Endothelial cell of umbilical vein (primary cell): ENCODE measurements around the gene SLC18B1. TPM values are rescaled to one million over a fixed set of nuclear protein-coding genes. Genes with fewer than 3 reads are reported as not detected.
A peak's percentile ranks its signal among the peaks of the same experiment; 100 is the strongest.

Experiments used
- BruUV-seq: library from RNA; stranded (reverse); fragments of 400-500 nt; replicated peaks from 2 replicates; lab custom pipeline; 2021; lab: Mats Ljungman, UMichigan
- CTCF ChIA-PET: fragments of 300-600, 350-600 bp; sonication (Branson Sonifier 250); formaldehyde crosslinking; loops from one replicate; lab custom pipeline; 2021; ENCODE audit warnings: antibody characterized with exemption, inconsistent platforms; lab: Charles Lee
- POLR2A ChIA-PET: fragments of 300-600, 350-600 bp; sonication (Branson Sonifier 250); formaldehyde crosslinking; loops from one replicate; lab custom pipeline; 2021; ENCODE audit warnings: antibody characterized with exemption, inconsistent platforms; lab: Charles Lee
- DNase-seq: peaks from one replicate; pipeline ENCODE4 v3.0.0-alpha.2; 2011; ENCODE audit warnings: low read depth, low spot score
- FAIRE-seq: peaks from 2 replicates; lab custom pipeline; 2011; peaks lifted over from hg19 to GRCh38; lab: Jason Lieb, UNC
- H2AFZ ChIP-seq: 2 replicates; pipeline ENCODE4 v1.6.0; 2012; ENCODE audit warnings: low read depth, low read length, control low read depth, inconsistent platforms
- H3K27ac ChIP-seq: 2 replicates; pipeline ENCODE4 v1.5.1; 2011; ENCODE audit warnings: low read depth, mild to moderate bottlenecking, control low read depth, low read length, moderate library complexity; ENCODE audit not compliant: insufficient read depth
- H3K27me3 ChIP-seq, 2 experiments: 2 replicates each; pipeline versions ENCODE4 v1.6.0 to v1.6.1; 2011; ENCODE audit warnings: low read length in 2 of 2, mixed read lengths in 1 of 2; ENCODE audit not compliant: control insufficient read depth in 2 of 2, insufficient read depth in 2 of 2
- H3K36me3 ChIP-seq, 2 experiments: 2 replicates in 1 of 2; 3 replicates in 1 of 2; pipeline ENCODE4 v1.5.1; 2011; ENCODE audit warnings: low read length in 2 of 2, mild to moderate bottlenecking in 1 of 2, moderate library complexity in 1 of 2; ENCODE audit not compliant: control insufficient read depth in 2 of 2, insufficient read depth in 2 of 2; ENCODE audit errors: extremely low read depth in 1 of 2
- H3K4me1 ChIP-seq: 3 replicates; pipeline ENCODE4 v1.5.1; 2011; ENCODE audit warnings: mild to moderate bottlenecking, low read length; ENCODE audit not compliant: control insufficient read depth, insufficient read depth; ENCODE audit errors: extremely low read depth
- H3K4me2 ChIP-seq: 2 replicates; pipeline ENCODE4 v1.6.1; 2011; ENCODE audit warnings: low read length, control low read depth, mixed read lengths; ENCODE audit not compliant: insufficient read depth
- H3K4me3 ChIP-seq, 3 experiments: fragments of 200-600 bp in 1 of 3; sonication (generic), shearing (Covaris generic) in 1 of 3; replicated peaks in 1 of 3; 2 replicates each; pipeline ENCODE4 v1.5.1; 2011 to 2016; ENCODE audit warnings: control low read depth in 3 of 3, low read length in 3 of 3, mild to moderate bottlenecking in 2 of 3, inconsistent platforms in 1 of 3, low read depth in 1 of 3, moderate library complexity in 1 of 3; ENCODE audit not compliant: insufficient read depth in 1 of 3
- H3K79me2 ChIP-seq: 2 replicates; pipeline ENCODE4 v1.6.0; 2012; ENCODE audit warnings: low read length, inconsistent platforms; ENCODE audit not compliant: control insufficient read depth, insufficient read depth
- H3K9ac ChIP-seq: replicated peaks from 2 replicates; pipeline ENCODE3; 2011; ENCODE audit warnings: low read length, control low read depth; ENCODE audit not compliant: insufficient read depth; ENCODE audit errors: extremely low read depth
- H3K9me1 ChIP-seq: replicated peaks from 3 replicates; pipeline ENCODE4 v1.6.0; 2011; ENCODE audit warnings: mild to moderate bottlenecking, low read length; ENCODE audit not compliant: control insufficient read depth, insufficient read depth; ENCODE audit errors: extremely low read depth
- H3K9me3 ChIP-seq: replicated peaks from 2 replicates; pipeline ENCODE4 v1.5.1; 2012; ENCODE audit warnings: low read length, inconsistent platforms; ENCODE audit not compliant: control insufficient read depth, insufficient read depth
- H4K20me1 ChIP-seq: replicated peaks from 2 replicates; pipeline ENCODE3; 2011; ENCODE audit warnings: mild to moderate bottlenecking, low read length; ENCODE audit not compliant: control insufficient read depth, insufficient read depth; ENCODE audit errors: extremely low read depth
- CTCF ChIP-seq, 2 donors: IDR thresholded peaks; 1 replicate in 1 of 2; 2 replicates in 1 of 2; pipeline ENCODE4 v1.5.1; 2011; ENCODE audit warnings: low read length in 2 of 2, mild to moderate bottlenecking in 2 of 2, moderate library complexity in 2 of 2, control low read depth in 1 of 2, inconsistent platforms in 1 of 2, low read depth in 1 of 2; ENCODE audit not compliant: insufficient read depth in 1 of 2; ENCODE audit errors: extremely low read depth in 1 of 2
- EZH2 ChIP-seq: IDR thresholded peaks from 2 replicates; pipeline ENCODE4 v1.6.1; 2012; ENCODE audit warnings: borderline replicate concordance, low read depth, mild to moderate bottlenecking, moderate library complexity, low read length, inconsistent platforms; ENCODE audit not compliant: severe bottlenecking
- FOS ChIP-seq: IDR thresholded peaks from 2 replicates; pipeline ENCODE4 v1.6.1; 2011; ENCODE audit warnings: mild to moderate bottlenecking, low read length, moderate library complexity, borderline replicate concordance; ENCODE audit not compliant: insufficient read depth
- GATA2 ChIP-seq: IDR thresholded peaks from 2 replicates; pipeline ENCODE4 v1.7.0; 2011; ENCODE audit warnings: low read depth, mild to moderate bottlenecking, moderate library complexity, mixed read lengths, low read length; ENCODE audit not compliant: insufficient read length, insufficient read depth
- MYC ChIP-seq: IDR thresholded peaks from one replicate; pipeline ENCODE4 v1.6.1; 2011; ENCODE audit warnings: mild to moderate bottlenecking, low read depth, low read length
- POLR2A ChIP-seq: IDR thresholded peaks from 2 replicates; pipeline ENCODE4 v1.6.1; 2012; ENCODE audit warnings: low read depth, mild to moderate bottlenecking, control low read depth, low read length
- POLR2AphosphoS5 ChIP-seq: IDR thresholded peaks from 2 replicates; pipeline ENCODE4 v1.6.1; 2012; ENCODE audit warnings: low read depth, mild to moderate bottlenecking, control low read depth, low read length, moderate library complexity; ENCODE audit not compliant: insufficient read depth
- dilution Hi-C: fragments of 300-500 bp; cut with MboI; formaldehyde crosslinking; loops from one replicate; pipeline ENCODE4 v1.15.0; 2019; ENCODE audit warnings: low sequenced_read_pairs; ENCODE audit not compliant: extremely low pct_ligation_motif_present
- intact Hi-C: fragments of 100-400 bp; cut with micrococcal nuclease; formaldehyde crosslinking; loops from one replicate; pipeline ENCODE4 v1.10.0; 2022
- polyA plus RNA-seq, 4 experiments: library from polyadenylated mRNA; depleted of rRNA in 3 of 4; stranded (reverse) in 3 of 4; unstranded in 1 of 4; fragments of >200 nt; gene quantifications; 2 replicates each; pipeline versions ENCODE4 v1.2.1 to v1.2.3, GENCODE V29; 2011 to 2012; ENCODE audit warnings: missing spikeins in 1 of 4
- total RNA-seq: library from RNA; stranded (reverse); gene quantifications from 2 replicates; pipeline ENCODE4 v1.2.3, GENCODE V29; 2021

SLC18B1 gene
- total and polyA plus RNA-seq, 2 donors (not counting 3 experiments of a cell fraction or from before 2014, with no cell fraction given), result 8.4 to 9.2 TPM

GRCh38 chr6:132816660-132817059 lies 18.2 kb upstream of the SLC18B1 start:
- peaks cover 6% of the 10 kb centered on the region for H4K20me1 ChIP-seq
- DNase-seq (no peak), FAIRE-seq (no peak)
- peaks cover 24% of the 10 kb centered on the region for H3K4me1 ChIP-seq
- H3K27ac ChIP-seq, result no peak overlapping the region
- peaks cover 23 to 27% of the 10 kb centered on the region in 2 experiments for H3K36me3 ChIP-seq
- BruUV-seq, result no TSS peak
- no peak for TF ChIP-seq EZH2
- no peak overlapping the region for H3K9ac ChIP-seq
- peak overlapping the region in 1 of 3 experiments; percentile 89 for H3K4me3 ChIP-seq
- H3K79me2 ChIP-seq, result peaks cover 29% of the 10 kb centered on the region
- ChIA-PET CTCF (interaction anchor here (1.0 to 1.3 kb wide), 3 partner anchors 8 to 148 kb away, joined by 3 read pairs; no protein-coding TSS in a partner anchor), POLR2A (no interaction called here)
- H2AFZ ChIP-seq, result no peak overlapping the region
- dilution Hi-C loops (no loop called here), intact Hi-C loops (loop anchor here (10.0 kb wide), 1 partner anchor 892 kb away; no protein-coding TSS in a partner anchor)
- H3K4me2 ChIP-seq, result peak overlapping the region; percentile 88
- no peaks in the 10 kb centered on the region for H3K27me3 ChIP-seq
- H3K9me1 ChIP-seq, result no peaks in the 10 kb centered on the region
- no peaks in the 10 kb centered on the region for H3K9me3 ChIP-seq

DNA sequence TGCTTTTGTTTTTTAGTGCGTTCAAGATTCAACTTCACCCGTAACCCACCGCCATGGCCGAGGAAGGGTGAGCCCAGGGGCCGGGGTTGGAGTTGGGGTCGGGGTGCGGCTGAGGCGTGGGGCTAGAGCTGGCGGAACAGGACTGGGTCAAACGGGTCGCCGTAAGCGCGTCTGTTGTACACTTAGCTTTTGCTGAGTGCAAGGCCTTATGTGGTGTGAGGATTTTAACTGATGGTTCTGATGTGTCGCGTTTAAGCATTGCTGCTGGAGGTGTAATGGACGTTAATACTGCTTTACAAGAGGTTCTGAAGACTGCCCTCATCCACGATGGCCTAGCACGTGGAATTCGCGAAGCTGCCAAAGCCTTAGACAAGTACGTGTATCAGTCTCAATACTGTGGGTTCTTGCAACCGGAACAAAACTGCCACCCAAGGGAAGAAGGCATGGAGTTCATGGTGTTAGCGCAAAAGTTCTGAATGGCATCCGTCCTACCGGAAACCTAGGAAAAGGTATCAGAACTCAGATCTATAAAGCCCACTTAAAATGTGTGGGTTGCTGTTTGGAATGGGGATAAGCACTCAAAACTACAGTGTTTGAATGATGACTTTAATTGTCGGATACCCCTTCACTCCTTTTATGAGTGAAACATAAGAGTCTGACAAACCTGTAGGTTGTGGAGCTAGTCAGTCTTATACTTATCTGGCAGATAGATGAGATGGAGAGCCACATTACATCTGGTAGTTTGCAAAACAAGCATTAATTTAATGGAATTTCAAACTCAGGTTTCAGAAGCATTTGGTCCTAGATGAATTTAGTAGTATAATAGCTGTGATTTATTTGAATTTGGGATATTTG lies 16.5 kb upstream of the SLC18B1 start:
- peaks cover 23 to 27% of the 10 kb centered on the region in 2 experiments for H3K36me3 ChIP-seq
- FAIRE-seq (no peak), DNase-seq (peak; percentile 21)
- no peaks in the 10 kb centered on the region for H3K9me3 ChIP-seq
- H3K27me3 ChIP-seq, result no peaks in the 10 kb centered on the region
- peaks cover 24% of the 10 kb centered on the region for H3K4me1 ChIP-seq
- no peak for TF ChIP-seq FOS
- TF ChIP-seq POLR2AphosphoS5, result peak; percentile 14
- TF ChIP-seq CTCF (IDR thresholded peaks at IDR 0.05; ENCODE audit: extremely low read depth in 1 of 2, insufficient read depth in 1 of 2, low read depth in 1 of 2, low read length in 2 of 2), result no peak
- TF ChIP-seq MYC, result no peak
- TF ChIP-seq GATA2, result no peak
- TF ChIP-seq POLR2A, result peak; percentile 58
- H3K27ac ChIP-seq, result peak overlapping the region; percentile 43
- H3K79me2 ChIP-seq, result peaks cover 29% of the 10 kb centered on the region
- dilution Hi-C loops (no loop called here), intact Hi-C loops (loop anchor here (1.0 to 10.0 kb wide), 7 partner anchors 17 to 890 kb away; partner anchors contain the start of genes SLC18B1 and STX7)
- H3K4me2 ChIP-seq, result peak overlapping the region; percentile 88
- BruUV-seq, result TSS peak; percentile 57
- ChIA-PET POLR2A (interaction anchor here (0.7 to 2.2 kb wide), 7 partner anchors 8 to 82 kb away, joined by 3 to 16 read pairs (median 5); partner anchors contain the start of gene SLC18B1), CTCF (interaction anchor here (0.7 to 1.2 kb wide), 6 partner anchors 8 to 146 kb away, joined by 3 to 4 read pairs (median 3); partner anchors contain the start of gene SLC18B1)
- peak overlapping the region; percentile 92 for H3K9ac ChIP-seq
- peaks cover 6% of the 10 kb centered on the region for H4K20me1 ChIP-seq
- no peaks in the 10 kb centered on the region for H3K9me1 ChIP-seq
- H3K4me3 ChIP-seq, result peak overlapping the region; percentile 80 to 89 (median 82)
- no peak overlapping the region for H2AFZ ChIP-seq
